ENCODE measurements around the gene TEX2. TPM values are rescaled to one million over a fixed set of nuclear protein-coding genes. Genes with fewer than 3 reads are reported as not detected.

The TEX2 gene
- total RNA-seq, 4 donors from 2014 or later, result 35.5 to 41.3 (median 36.9) TPM

DNA sequence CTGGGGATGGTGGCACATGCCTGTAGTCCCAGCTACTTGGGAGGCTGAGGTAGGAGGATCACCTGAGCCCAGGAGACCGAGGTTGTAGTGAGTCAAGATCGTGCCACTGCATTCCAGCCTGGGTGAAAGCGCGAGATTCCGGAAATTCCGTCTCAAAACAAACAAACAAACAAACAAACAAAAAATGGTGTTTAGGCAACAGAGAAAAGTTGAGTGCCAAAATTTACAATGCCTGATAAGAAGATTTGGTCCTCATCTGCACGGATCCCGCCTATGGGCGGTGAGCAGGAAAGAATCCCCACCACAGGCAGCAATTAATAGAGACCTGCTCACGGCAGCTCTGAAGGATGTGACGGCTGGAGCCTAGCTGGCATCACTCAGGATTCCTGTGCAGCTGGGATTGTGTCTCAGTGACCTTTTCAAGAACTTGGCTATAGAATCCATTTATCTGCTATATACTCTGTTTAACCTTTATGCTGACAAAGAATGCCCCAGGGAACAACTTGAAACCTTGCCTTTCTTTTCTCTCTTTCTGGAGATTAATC lies 14.0 kb upstream of the TEX2 start:
- Histone ChIP-seq H3K4me3 (no peak overlapping the region), H3K36me3 (no peaks in the 10 kb centered on the region), H3K27me3 (no peaks in the 10 kb centered on the region), H3K4me1 (peaks cover 8% of the 10 kb centered on the region), H3K9me3 (no peaks in the 10 kb centered on the region), H3K27ac (no peak overlapping the region)
- TF ChIP-seq POLR2A (IDR thresholded peaks at IDR 0.05) (no peak), POLR2AphosphoS5 (IDR thresholded peaks at IDR 0.05) (no peak), EP300 (IDR thresholded peaks at IDR 0.05) (no peak)
- TF ChIP-seq, protein P1, sequence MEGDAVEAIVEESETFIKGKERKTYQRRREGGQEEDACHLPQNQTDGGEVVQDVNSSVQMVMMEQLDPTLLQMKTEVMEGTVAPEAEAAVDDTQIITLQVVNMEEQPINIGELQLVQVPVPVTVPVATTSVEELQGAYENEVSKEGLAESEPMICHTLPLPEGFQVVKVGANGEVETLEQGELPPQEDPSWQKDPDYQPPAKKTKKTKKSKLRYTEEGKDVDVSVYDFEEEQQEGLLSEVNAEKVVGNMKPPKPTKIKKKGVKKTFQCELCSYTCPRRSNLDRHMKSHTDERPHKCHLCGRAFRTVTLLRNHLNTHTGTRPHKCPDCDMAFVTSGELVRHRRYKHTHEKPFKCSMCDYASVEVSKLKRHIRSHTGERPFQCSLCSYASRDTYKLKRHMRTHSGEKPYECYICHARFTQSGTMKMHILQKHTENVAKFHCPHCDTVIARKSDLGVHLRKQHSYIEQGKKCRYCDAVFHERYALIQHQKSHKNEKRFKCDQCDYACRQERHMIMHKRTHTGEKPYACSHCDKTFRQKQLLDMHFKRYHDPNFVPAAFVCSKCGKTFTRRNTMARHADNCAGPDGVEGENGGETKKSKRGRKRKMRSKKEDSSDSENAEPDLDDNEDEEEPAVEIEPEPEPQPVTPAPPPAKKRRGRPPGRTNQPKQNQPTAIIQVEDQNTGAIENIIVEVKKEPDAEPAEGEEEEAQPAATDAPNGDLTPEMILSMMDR (IDR thresholded peaks at IDR 0.05), result no peak
- 86% methylated on average over 11 of the region's 11 CpGs for WGBS
- no peak for DNase-seq (ENCODE audit: low spot score in 2 of 2)

DNA sequence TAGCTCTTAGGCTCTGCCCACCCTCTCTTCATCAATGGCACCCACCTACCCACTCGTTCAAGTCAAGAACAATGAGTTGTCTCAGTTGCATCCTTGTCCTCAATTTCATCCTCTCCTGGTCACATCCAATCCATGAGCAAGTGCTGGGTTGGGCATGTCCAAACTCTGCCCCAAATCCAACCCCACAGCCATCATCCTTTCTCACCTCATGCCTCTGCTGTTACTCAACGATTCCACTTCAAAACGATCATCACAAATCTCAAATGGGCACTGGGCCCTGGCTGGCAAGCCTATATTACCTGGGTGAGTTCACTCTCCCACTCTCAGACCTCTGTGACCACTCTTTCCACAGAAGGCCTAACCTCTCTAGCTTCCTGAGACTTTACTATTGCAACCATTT lies 12.0 kb upstream of the TEX2 start:
- Histone ChIP-seq H3K36me3 (no peaks in the 10 kb centered on the region), H3K27ac (no peak overlapping the region), H3K9me3 (no peaks in the 10 kb centered on the region), H3K27me3 (no peaks in the 10 kb centered on the region), H3K4me3 (no peak overlapping the region), H3K4me1 (peaks cover 5% of the 10 kb centered on the region)
- no peak for DNase-seq (ENCODE audit: low spot score in 2 of 2)
- TF ChIP-seq, protein P1 (IDR thresholded peaks at IDR 0.05), result no peak
- no peak for TF ChIP-seq POLR2AphosphoS5 (IDR thresholded peaks at IDR 0.05)
- TF ChIP-seq EP300 (IDR thresholded peaks at IDR 0.05), result no peak
- TF ChIP-seq POLR2A (IDR thresholded peaks at IDR 0.05), result no peak
- WGBS, result 68% methylated on average over 3 of the region's 3 CpGs

DNA sequence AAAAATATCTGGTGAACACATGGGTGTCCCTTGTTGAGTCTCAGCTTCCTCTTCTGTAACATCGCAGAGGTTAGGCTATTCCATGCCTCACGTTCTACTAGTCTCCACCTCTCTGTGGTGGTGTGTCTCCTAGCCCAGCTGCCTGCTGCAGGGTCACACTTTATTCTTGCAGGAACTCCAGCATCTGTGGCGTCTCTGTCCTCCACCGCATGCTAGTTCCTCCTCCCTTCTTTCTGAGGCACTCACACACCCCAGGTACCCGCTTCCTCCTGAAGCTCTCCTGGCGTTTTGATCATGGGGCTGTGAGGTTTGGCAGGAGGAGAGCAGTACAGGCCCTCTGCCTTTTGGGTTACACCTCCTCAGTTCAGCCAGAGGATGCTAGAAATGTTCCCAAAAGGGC lies 9.9 kb upstream of the TEX2 start:
- no peaks in the 10 kb centered on the region for H3K36me3 ChIP-seq
- no peak overlapping the region for H3K27ac ChIP-seq
- H3K4me3 ChIP-seq, result no peak overlapping the region
- peaks cover 5% of the 10 kb centered on the region for H3K4me1 ChIP-seq
- no peak for TF ChIP-seq POLR2AphosphoS5 (IDR thresholded peaks at IDR 0.05)
- no peaks in the 10 kb centered on the region for H3K9me3 ChIP-seq
- H3K27me3 ChIP-seq, result no peaks in the 10 kb centered on the region
- 73% methylated on average over 6 of the region's 6 CpGs for WGBS
- DNase-seq (ENCODE audit: low spot score in 2 of 2), result no peak

DNA sequence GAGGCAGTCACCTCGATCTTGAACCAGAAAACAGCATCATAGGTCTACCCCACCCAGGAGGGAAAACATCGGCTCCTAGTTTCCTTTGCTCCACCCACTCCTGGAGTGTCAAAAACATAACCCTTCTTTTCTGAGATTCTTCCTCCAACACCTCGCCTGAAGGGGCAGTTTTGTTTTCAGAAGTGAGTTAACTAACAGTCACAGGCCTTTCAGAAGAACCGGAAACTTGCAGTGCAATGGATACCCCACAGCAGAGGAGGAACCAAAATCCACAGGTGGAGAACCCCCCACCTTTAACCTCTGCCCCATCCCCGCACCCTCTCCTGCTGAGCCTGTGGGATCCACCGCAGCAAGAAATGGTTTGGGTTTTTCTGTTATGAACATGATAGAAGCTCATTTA lies 7.8 kb upstream of the TEX2 start:
- H3K9me3 ChIP-seq, result no peaks in the 10 kb centered on the region
- DNase-seq (ENCODE audit: low spot score in 2 of 2), result no peak
- TF ChIP-seq EP300 (IDR thresholded peaks at IDR 0.05) (no peak), POLR2AphosphoS5 (IDR thresholded peaks at IDR 0.05) (no peak), POLR2A (IDR thresholded peaks at IDR 0.05) (no peak)
- TF ChIP-seq, protein P1 (IDR thresholded peaks at IDR 0.05), result no peak
- no peaks in the 10 kb centered on the region for H3K27me3 ChIP-seq
- no peaks in the 10 kb centered on the region for H3K4me1 ChIP-seq
- no peak overlapping the region for H3K4me3 ChIP-seq
- WGBS, result 65% methylated on average over 6 of the region's 6 CpGs
- no peak overlapping the region for H3K27ac ChIP-seq
- no peaks in the 10 kb centered on the region for H3K36me3 ChIP-seq

DNA sequence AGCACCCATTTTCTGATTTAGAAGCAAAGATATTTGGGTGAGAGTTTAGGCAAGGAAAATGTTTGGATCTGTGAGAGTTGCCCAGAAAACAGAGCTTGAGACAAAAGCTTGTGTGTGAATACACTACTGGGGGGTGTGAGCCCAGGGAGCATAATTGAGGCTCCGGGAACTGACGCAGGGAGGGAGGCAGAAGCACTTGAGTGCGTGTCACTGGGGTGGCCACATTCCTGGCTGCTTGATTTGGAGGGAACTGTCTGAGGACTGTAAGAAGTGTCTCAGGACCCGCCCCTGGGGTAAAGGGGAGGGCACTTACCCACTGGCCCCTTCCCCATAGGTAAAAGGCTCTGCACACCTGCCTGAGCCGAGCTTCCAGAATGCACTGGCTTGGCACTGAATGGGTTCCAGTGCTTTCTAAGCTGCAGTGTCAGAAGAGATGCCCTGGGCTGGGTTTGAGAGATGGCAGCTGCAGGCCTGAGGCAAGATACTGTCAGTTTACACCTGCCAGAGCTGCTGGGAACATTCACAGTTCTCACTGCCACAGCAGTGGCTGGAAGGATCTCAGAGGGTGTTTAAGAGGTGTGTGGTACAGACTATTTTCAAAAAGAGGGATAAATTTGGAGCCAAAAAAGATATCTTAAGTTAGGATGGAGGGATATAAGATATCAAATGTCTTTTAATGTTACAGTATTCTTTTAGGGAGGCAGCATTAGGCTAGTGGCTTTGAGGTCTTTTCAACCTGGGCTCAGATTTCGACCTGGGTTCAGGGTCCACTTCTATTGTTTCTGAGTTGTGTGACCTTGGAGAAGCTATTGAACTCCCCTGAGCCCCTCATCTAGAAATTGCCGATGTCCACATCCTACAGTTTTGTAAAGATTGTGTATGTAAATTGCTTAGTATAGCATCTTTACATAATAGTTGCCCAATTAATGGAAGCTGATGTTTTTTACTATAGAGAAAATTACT lies 6.9 kb upstream of the TEX2 start:
- Histone ChIP-seq H3K27me3 (no peaks in the 10 kb centered on the region), H3K9me3 (no peaks in the 10 kb centered on the region), H3K36me3 (no peaks in the 10 kb centered on the region), H3K27ac (no peak overlapping the region), H3K4me1 (no peaks in the 10 kb centered on the region), H3K4me3 (no peak overlapping the region)
- DNase-seq (ENCODE audit: low spot score in 2 of 2), result no peak
- WGBS, result 73% methylated on average over 7 of the region's 7 CpGs
- no peak for TF ChIP-seq EP300 (IDR thresholded peaks at IDR 0.05)
- TF ChIP-seq, protein P1 (IDR thresholded peaks at IDR 0.05), result no peak
- no peak for TF ChIP-seq POLR2A (IDR thresholded peaks at IDR 0.05)
